Measurements from ENCODE around the gene GRM1.

Gene GRM1

DNA sequence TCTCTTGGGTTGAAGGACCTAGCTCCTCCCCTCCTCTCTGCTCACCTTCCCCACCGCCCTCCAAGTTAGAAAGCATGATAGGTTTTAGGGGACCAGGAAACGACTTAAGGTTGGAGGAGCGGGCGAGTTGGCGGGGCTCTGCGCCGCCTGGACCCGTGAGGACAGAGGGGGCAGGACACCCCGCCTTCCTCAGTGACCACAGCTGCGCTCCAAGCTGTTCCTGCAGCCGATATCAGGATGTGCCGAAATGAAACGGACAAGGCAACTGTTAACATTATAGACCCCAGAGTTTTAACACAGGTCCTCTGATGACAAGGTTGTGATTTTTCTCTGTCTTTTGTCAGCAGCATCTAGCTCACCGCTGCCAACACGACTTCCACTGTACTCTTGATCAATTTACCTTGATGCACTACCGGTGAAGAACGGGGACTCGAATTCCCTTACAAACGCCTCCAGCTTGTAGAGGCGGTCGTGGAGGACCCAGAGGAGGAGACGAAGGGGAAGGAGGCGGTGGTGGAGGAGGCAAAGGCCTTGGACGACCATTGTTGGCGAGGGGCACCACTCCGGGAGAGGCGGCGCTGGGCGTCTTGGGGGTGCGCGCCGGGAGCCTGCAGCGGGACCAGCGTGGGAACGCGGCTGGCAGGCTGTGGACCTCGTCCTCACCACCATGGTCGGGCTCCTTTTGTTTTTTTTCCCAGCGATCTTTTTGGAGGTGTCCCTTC lies at the start of gene GRM1:
Gene GRM1 (plus strand): TSS at position 212 of the 722 bp plus-strand sequence. CDS start 456 bp downstream, at position 668.
- Histone ChIP-seq H3K9ac (ENCODE audit: low read depth, low read length) (peak within 1 kb of the TSS; percentile 67), H3K9me3 (ENCODE audit: control insufficient read depth, insufficient read depth, low read length) (no peaks in the 10 kb centered on the region), H3K4me1 (ENCODE audit: insufficient read depth, low read length) (0 out of 2 replicates have a peak, but pooled peaks cover 4% of the 10 kb centered on the region), H3K36me3 (ENCODE audit: insufficient read depth, low read length) (no peaks in the 10 kb centered on the region)

DNA sequence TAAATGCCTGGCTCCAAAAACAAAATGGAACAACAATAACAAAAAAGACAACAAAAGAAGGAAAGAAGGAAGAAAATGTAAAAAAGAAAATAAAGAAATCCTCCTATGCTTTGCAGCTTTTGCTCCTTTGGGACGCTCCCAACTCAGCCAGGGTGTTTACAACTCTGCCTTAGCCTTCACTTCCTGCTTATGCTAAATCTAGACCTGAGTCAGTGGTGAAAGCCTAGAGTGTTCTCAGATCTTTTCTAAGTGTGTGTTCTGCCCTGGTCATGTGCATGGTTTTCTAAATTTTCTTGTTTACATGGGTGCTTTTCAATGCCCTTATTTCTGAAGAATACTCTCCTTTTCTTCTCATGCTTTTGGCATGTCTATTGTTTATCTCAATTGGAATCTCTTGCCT lies 19.5 kb upstream of the GRM1 start:
- Histone ChIP-seq H3K9ac (ENCODE audit: low read depth, low read length) (no peak overlapping the region), H3K36me3 (ENCODE audit: insufficient read depth, low read length) (no peaks in the 10 kb centered on the region; the same call in 1 of the 2 replicates), H3K9me3 (ENCODE audit: control insufficient read depth, insufficient read depth, low read length) (no peaks in the 10 kb centered on the region), H3K4me1 (ENCODE audit: insufficient read depth, low read length) (no peaks in the 10 kb centered on the region; the same call in 1 of the 2 replicates)

DNA sequence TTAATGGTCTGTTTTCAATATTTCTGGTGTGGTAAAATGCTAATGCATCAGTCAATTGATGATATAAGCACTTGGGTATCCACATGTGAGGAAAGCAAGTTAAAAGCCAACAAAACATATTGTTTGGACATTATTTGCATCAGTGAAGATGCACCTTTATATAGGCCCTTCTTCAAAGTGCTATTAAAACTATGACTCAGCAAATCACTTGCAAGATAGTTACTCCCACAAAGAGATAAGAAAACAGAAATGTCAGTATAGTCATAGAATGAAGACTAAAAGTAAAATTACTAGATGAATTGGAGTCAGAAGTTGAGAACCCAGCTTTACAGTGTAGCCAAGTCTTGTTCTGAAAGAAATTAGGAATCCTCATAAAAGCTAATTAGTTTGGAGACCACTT lies 14.6 kb upstream of the GRM1 start:
- no peaks in the 10 kb centered on the region; the same call in 1 of the 2 replicates for H3K36me3 ChIP-seq (ENCODE audit: insufficient read depth, low read length)
- H3K9me3 ChIP-seq (ENCODE audit: control insufficient read depth, insufficient read depth, low read length), result no peaks in the 10 kb centered on the region
- H3K4me1 ChIP-seq (ENCODE audit: insufficient read depth, low read length), result peaks cover 15% of the 10 kb centered on the region; the same call in 1 of the 2 replicates
- H3K9ac ChIP-seq (ENCODE audit: low read depth, low read length), result no peak overlapping the region

GRCh38 chr6:146017672-146018071 lies 11.2 kb upstream of the GRM1 start:
- H3K9me3 ChIP-seq (ENCODE audit: control insufficient read depth, insufficient read depth, low read length), result no peaks in the 10 kb centered on the region
- H3K36me3 ChIP-seq (ENCODE audit: insufficient read depth, low read length), result no peaks in the 10 kb centered on the region
- peaks cover 15% of the 10 kb centered on the region; the same call in 1 of the 2 replicates for H3K4me1 ChIP-seq (ENCODE audit: insufficient read depth, low read length)
- H3K9ac ChIP-seq (ENCODE audit: low read depth, low read length), result no peak overlapping the region

DNA sequence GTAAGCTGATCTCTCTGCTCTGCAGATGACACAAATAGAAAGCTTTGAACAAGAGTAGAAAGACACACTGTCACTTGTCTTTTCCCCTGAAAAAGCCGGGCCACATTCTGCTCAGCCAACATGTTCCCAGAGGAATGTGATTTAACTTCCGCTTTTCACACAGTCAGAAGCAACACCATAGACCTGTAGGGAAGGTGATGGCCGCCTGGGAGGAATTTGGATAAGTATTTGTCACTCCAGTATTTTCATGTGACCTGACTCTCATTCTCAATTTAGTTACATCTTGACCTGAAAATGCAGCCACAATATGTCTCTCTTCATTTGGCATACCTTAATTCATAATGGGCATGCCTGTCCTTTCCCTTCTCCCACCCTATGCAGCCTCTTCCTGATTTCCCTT lies 2.0 kb upstream of the GRM1 start:
- Histone ChIP-seq H3K9me3 (ENCODE audit: control insufficient read depth, insufficient read depth, low read length) (no peaks in the 10 kb centered on the region), H3K36me3 (ENCODE audit: insufficient read depth, low read length) (no peaks in the 10 kb centered on the region), H3K9ac (ENCODE audit: low read depth, low read length) (no peak overlapping the region), H3K4me1 (ENCODE audit: insufficient read depth, low read length) (0 out of 2 replicates have a peak, but pooled peaks cover 4% of the 10 kb centered on the region)

DNA sequence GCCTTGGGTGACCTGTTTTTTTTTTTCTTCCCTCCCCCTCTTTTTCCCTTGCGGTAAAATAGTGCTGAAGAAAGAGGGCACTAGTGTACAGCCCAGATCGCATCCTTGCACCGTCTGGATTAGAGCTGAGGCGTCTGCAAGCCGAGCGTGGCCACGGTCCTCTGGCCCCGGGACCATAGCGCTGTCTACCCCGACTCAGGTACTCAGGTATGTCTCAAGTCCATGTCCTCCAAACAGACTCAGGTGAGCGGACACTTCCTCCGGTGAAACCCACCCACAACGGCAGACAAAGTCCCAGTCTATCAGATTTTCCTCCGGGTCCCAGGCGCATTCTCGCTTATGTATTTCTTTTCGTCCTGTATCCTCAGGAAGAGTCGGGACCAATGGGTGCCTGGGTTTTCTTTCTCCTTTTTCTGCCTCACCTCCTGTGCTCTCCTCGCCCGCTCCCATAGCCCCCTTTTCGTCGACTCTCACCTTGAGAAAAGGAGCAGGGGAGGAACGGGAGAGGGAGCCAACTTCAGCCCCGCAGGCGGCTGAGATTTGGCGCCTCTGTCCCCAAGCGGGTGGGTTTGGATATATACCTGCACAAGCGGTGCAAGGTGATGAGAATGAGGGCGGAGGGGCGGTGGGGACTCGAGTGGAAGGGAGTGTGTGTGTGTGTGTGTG lies 1.1 kb upstream of the GRM1 start:
- Histone ChIP-seq H3K9ac (ENCODE audit: low read depth, low read length) (peak overlapping the region; percentile 67; the same call in 1 of the 2 replicates), H3K4me1 (ENCODE audit: insufficient read depth, low read length) (0 out of 2 replicates have a peak, but pooled peaks cover 4% of the 10 kb centered on the region), H3K9me3 (ENCODE audit: control insufficient read depth, insufficient read depth, low read length) (no peaks in the 10 kb centered on the region), H3K36me3 (ENCODE audit: insufficient read depth, low read length) (no peaks in the 10 kb centered on the region)

GRCh38 chr6:146028252-146028795 lies 538 bp upstream of the GRM1 start:
- H3K9ac ChIP-seq (ENCODE audit: low read depth, low read length), result peak overlapping the region; percentile 67; the same call in 1 of the 2 replicates
- no peaks in the 10 kb centered on the region for H3K36me3 ChIP-seq (ENCODE audit: insufficient read depth, low read length)
- 0 out of 2 replicates have a peak, but pooled peaks cover 4% of the 10 kb centered on the region for H3K4me1 ChIP-seq (ENCODE audit: insufficient read depth, low read length)
- H3K9me3 ChIP-seq (ENCODE audit: control insufficient read depth, insufficient read depth, low read length), result no peaks in the 10 kb centered on the region

DNA sequence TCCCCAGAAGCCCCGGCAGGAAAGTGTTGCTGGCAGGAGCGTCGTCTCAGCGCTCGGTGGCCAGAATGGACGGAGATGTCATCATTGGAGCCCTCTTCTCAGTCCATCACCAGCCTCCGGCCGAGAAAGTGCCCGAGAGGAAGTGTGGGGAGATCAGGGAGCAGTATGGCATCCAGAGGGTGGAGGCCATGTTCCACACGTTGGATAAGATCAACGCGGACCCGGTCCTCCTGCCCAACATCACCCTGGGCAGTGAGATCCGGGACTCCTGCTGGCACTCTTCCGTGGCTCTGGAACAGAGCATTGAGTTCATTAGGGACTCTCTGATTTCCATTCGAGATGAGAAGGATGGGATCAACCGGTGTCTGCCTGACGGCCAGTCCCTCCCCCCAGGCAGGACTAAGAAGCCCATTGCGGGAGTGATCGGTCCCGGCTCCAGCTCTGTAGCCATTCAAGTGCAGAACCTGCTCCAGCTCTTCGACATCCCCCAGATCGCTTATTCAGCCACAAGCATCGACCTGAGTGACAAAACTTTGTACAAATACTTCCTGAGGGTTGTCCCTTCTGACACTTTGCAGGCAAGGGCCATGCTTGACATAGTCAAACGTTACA lies 817 bp downstream of the GRM1 start:
- H3K36me3 ChIP-seq (ENCODE audit: insufficient read depth, low read length), result no peaks in the 10 kb centered on the region

DNA sequence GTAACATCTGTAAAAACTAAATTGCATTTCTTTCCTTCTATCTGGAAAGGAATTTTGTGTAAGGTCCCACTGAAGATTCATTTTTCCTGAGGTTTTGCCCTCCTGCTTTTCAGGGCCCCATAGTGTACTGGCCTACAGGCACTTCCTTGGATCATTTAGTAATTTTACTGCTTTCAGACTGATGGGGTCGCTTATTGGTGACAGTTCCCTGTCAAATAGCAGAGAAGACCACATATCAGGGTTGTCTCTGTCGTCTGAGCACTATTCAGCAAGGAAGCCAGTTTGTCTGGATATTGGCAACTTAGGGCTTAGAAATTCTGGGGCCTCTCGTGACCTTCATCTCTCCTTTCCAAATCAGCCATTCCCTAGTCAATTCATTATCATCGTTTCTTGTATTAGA lies 3.5 kb downstream of the GRM1 start:
- H3K36me3 ChIP-seq (ENCODE audit: insufficient read depth, low read length), result no peaks in the 10 kb centered on the region
- no peaks in the 10 kb centered on the region for H3K4me1 ChIP-seq (ENCODE audit: insufficient read depth, low read length)
- H3K9me3 ChIP-seq (ENCODE audit: control insufficient read depth, insufficient read depth, low read length), result no peaks in the 10 kb centered on the region
- no peak overlapping the region for H3K9ac ChIP-seq (ENCODE audit: low read depth, low read length)

More for the DNA sequence above, 817 bp downstream of the GRM1 start:
- Histone ChIP-seq H3K9me3 (ENCODE audit: control insufficient read depth, insufficient read depth, low read length) (no peaks in the 10 kb centered on the region), H3K4me1 (ENCODE audit: insufficient read depth, low read length) (0 out of 2 replicates have a peak, but pooled peaks cover 4% of the 10 kb centered on the region), H3K9ac (ENCODE audit: low read depth, low read length) (peak overlapping the region; percentile 67; the same call in 1 of the 2 replicates)

- Histone ChIP-seq H3K36me3 (ENCODE audit: insufficient read depth, low read length) (no peaks in the 10 kb centered on the region), H3K4me1 (ENCODE audit: insufficient read depth, low read length) (no peaks in the 10 kb centered on the region), H3K9me3 (ENCODE audit: control insufficient read depth, insufficient read depth, low read length) (peaks cover 4% of the 10 kb centered on the region; the same call in 1 of the 2 replicates), H3K9ac (ENCODE audit: low read depth, low read length) (no peak overlapping the region)
Observed at GRCh38 chr6:146040360-146040759, 11.5 kb downstream of the GRM1 start.

- H3K9me3 ChIP-seq (ENCODE audit: control insufficient read depth, insufficient read depth, low read length), result peaks cover 4% of the 10 kb centered on the region; the same call in 1 of the 2 replicates
- H3K36me3 ChIP-seq (ENCODE audit: insufficient read depth, low read length), result no peaks in the 10 kb centered on the region
- no peak overlapping the region for H3K9ac ChIP-seq (ENCODE audit: low read depth, low read length)
- H3K4me1 ChIP-seq (ENCODE audit: insufficient read depth, low read length), result no peaks in the 10 kb centered on the region
Observed at GRCh38 chr6:146041282-146041681, 12.4 kb downstream of the GRM1 start.

DNA sequence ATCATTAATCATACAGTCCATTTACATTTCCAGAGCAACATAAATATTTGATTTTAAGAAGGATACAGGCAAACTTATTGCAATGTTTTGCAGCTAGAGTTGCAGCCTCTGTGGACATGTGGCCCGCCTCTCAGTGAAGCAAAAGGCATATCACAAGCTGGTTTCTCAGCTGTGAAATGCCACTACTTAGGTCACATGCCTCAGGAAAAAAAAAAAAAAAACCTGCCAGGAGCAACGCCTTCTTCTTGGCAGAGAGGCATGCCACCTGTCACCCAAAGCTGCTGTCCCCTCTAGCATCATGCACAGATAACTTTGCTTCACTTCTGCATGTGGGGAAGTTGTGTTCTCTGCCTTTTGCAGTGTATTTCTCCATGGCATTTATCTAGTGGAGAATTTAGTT lies 18.5 kb downstream of the GRM1 start:
- Histone ChIP-seq H3K9ac (ENCODE audit: low read depth, low read length) (no peak overlapping the region), H3K4me1 (ENCODE audit: insufficient read depth, low read length) (no peaks in the 10 kb centered on the region), H3K36me3 (ENCODE audit: insufficient read depth, low read length) (no peaks in the 10 kb centered on the region)

GRCh38 chr6:146050168-146050567 lies 21.3 kb downstream of the GRM1 start:
- Histone ChIP-seq H3K4me1 (ENCODE audit: insufficient read depth, low read length) (no peaks in the 10 kb centered on the region), H3K36me3 (ENCODE audit: insufficient read depth, low read length) (no peaks in the 10 kb centered on the region), H3K9ac (ENCODE audit: low read depth, low read length) (no peak overlapping the region), H3K9me3 (ENCODE audit: control insufficient read depth, insufficient read depth, low read length) (no peaks in the 10 kb centered on the region)

More for the DNA sequence above, 18.5 kb downstream of the GRM1 start:
- H3K9me3 ChIP-seq (ENCODE audit: control insufficient read depth, insufficient read depth, low read length), result no peaks in the 10 kb centered on the region

GRCh38 chr6:146056506-146056905 lies 27.6 kb downstream of the GRM1 start:
- no peaks in the 10 kb centered on the region for H3K36me3 ChIP-seq (ENCODE audit: insufficient read depth, low read length)
- H3K9ac ChIP-seq (ENCODE audit: low read depth, low read length), result no peak overlapping the region
- no peaks in the 10 kb centered on the region for H3K4me1 ChIP-seq (ENCODE audit: insufficient read depth, low read length)
- no peaks in the 10 kb centered on the region for H3K9me3 ChIP-seq (ENCODE audit: control insufficient read depth, insufficient read depth, low read length)
